Keratinocyte (primary cell): Measurements from ENCODE around the gene BRF1. TPM values are rescaled to one million over a fixed set of nuclear protein-coding genes. Genes with fewer than 3 reads are reported as not detected.

Experiments
- DNase-seq: peaks from one replicate; pipeline ENCODE4 v3.0.0-alpha.2; 2011; ENCODE audit warnings: low read depth, missing footprints, low spot score
- FAIRE-seq: peaks from 2 replicates; lab custom pipeline; 2011; peaks lifted over from hg19 to GRCh38; lab: Jason Lieb, UNC
- H2AFZ ChIP-seq: 2 replicates; pipeline ENCODE4 v1.6.0; 2012; ENCODE audit warnings: low read length, control low read depth, inconsistent platforms; ENCODE audit not compliant: control insufficient read depth
- H3K27ac ChIP-seq: 2 replicates; pipeline ENCODE4 v1.5.1; 2011; ENCODE audit warnings: low read length; ENCODE audit not compliant: control insufficient read depth, insufficient read depth
- H3K27me3 ChIP-seq: 3 replicates; pipeline ENCODE4 v1.6.0; 2011; ENCODE audit warnings: low read length; ENCODE audit not compliant: control insufficient read depth, insufficient read depth; ENCODE audit errors: extremely low read depth
- H3K36me3 ChIP-seq, 2 experiments: 2 replicates in 1 of 2; 3 replicates in 1 of 2; pipeline ENCODE4 v1.5.1; 2011; ENCODE audit warnings: low read length in 2 of 2, mild to moderate bottlenecking in 1 of 2; ENCODE audit not compliant: control insufficient read depth in 2 of 2, insufficient read depth in 2 of 2; ENCODE audit errors: extremely low read depth in 1 of 2
- H3K4me1 ChIP-seq: 3 replicates; pipeline ENCODE4 v1.5.1; 2011; ENCODE audit warnings: low read length; ENCODE audit not compliant: control insufficient read depth, insufficient read depth; ENCODE audit errors: extremely low read depth
- H3K4me2 ChIP-seq: 3 replicates; pipeline ENCODE4 v1.6.0; 2011; ENCODE audit warnings: low read depth, low read length; ENCODE audit not compliant: control insufficient read depth, insufficient read depth; ENCODE audit errors: extremely low read depth
- H3K4me3 ChIP-seq, 3 experiments: fragments of 200-600 bp in 1 of 3; sonication (generic) in 1 of 3; 2 replicates in 2 of 3; 3 replicates in 1 of 3; pipeline ENCODE4 v1.5.1; 2011 to 2016; ENCODE audit warnings: low read length in 3 of 3, mild to moderate bottlenecking in 3 of 3, control low read depth in 2 of 3, inconsistent platforms in 1 of 3, low read depth in 1 of 3, mixed read lengths in 1 of 3, mixed run types in 1 of 3, moderate library complexity in 1 of 3; ENCODE audit not compliant: control insufficient read depth in 2 of 3, insufficient read depth in 2 of 3; ENCODE audit errors: extremely low read depth in 1 of 3
- H3K79me2 ChIP-seq: 2 replicates; pipeline ENCODE4 v1.6.0; 2012; ENCODE audit warnings: low read length; ENCODE audit not compliant: control insufficient read depth, insufficient read depth
- H3K9ac ChIP-seq: 3 replicates; pipeline ENCODE4 v1.6.0; 2011; ENCODE audit warnings: low read length; ENCODE audit not compliant: control insufficient read depth, insufficient read depth; ENCODE audit errors: extremely low read depth
- H3K9me1 ChIP-seq: 3 replicates; pipeline ENCODE4 v1.6.0; 2011; ENCODE audit warnings: low read length; ENCODE audit not compliant: control insufficient read depth, insufficient read depth; ENCODE audit errors: extremely low read depth
- H3K9me3 ChIP-seq: 2 replicates; pipeline ENCODE4 v1.5.1; 2012; ENCODE audit warnings: low read depth, low read length; ENCODE audit not compliant: control insufficient read depth
- H4K20me1 ChIP-seq: 3 replicates; pipeline ENCODE4 v1.6.0; 2011; ENCODE audit warnings: low read length; ENCODE audit not compliant: control insufficient read depth, insufficient read depth; ENCODE audit errors: extremely low read depth
- EZH2 ChIP-seq: IDR thresholded peaks from one replicate; pipeline ENCODE4 v1.6.1; 2012; ENCODE audit warnings: inconsistent platforms, mild to moderate bottlenecking, low read length, moderate library complexity
- dilution Hi-C: fragments of 300-500 bp; cut with MboI; formaldehyde crosslinking; loops from one replicate; pipeline ENCODE4 v1.7.0; 2020; ENCODE audit warnings: low sequenced_read_pairs; ENCODE audit not compliant: extremely low pct_ligation_motif_present
- polyA plus RNA-seq, 5 experiments: library from polyadenylated mRNA; depleted of rRNA in 3 of 5; stranded (reverse) in 3 of 5; stranded (forward) in 1 of 5; unstranded in 1 of 5; fragments of >200 nt; gene quantifications; 1 replicate in 1 of 5; 2 replicates in 3 of 5; 3 replicates in 1 of 5; pipeline versions ENCODE4 v1.2.1 to v1.2.3, GENCODE V29; 2011 to 2012; ENCODE audit warnings: missing spikeins in 2 of 5, low read depth in 1 of 5, low replicate concordance in 1 of 5
- TF ChIP-seq, protein P1 (sequence below), 3 experiments: IDR thresholded peaks in 1 of 3; conservative IDR thresholded peaks in 1 of 3; optimal IDR thresholded peaks in 1 of 3; 2 replicates in 2 of 3; 3 replicates in 1 of 3; pipeline versions ENCODE3 to v1.5.1; 2011; ENCODE audit warnings: low read length in 3 of 3, mild to moderate bottlenecking in 3 of 3, moderate library complexity in 2 of 3, control low read depth in 1 of 3, inconsistent platforms in 1 of 3; ENCODE audit not compliant: insufficient read depth in 2 of 3; ENCODE audit errors: extremely low read depth in 1 of 3

The BRF1 gene
- polyA plus RNA-seq, 1 donor (not counting 4 experiments of a cell fraction or from before 2014, with no cell fraction given) = 6.5 TPM

DNA sequence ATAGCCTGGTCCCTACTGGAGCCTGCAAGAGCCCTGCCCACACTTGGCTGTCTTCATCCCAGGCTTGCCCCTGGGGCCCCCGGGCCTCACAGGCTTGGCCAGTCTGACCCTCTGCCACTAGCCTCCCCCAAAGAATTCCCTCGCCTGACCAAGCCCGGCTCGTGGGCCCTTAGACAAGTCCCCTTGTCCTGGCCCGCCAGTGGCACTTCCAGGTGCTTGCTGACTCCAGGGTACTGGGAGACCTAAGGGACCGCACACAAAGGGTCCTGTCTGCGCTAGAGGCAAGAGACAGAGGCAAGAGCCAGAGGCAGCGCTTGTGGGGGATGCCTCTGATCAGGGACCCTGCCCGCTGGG, 47.5 kb downstream of the BRF1 start:
- Histone ChIP-seq H3K4me2 (no peak overlapping the region), H2AFZ (no peak overlapping the region), H3K27ac (no peak overlapping the region), H3K9ac (no peak overlapping the region), H3K79me2 (peaks cover 10% of the 10 kb centered on the region), H4K20me1 (no peaks in the 10 kb centered on the region), H3K9me3 (no peaks in the 10 kb centered on the region), H3K4me3 (no peak overlapping the region), H3K4me1 (no peaks in the 10 kb centered on the region), H3K27me3 (no peaks in the 10 kb centered on the region), H3K9me1 (no peaks in the 10 kb centered on the region), H3K36me3 (peaks cover 16 to 17% of the 10 kb centered on the region in 2 experiments)
- FAIRE-seq = no peak
- no peak for TF ChIP-seq EZH2
- TF ChIP-seq, protein P1, sequence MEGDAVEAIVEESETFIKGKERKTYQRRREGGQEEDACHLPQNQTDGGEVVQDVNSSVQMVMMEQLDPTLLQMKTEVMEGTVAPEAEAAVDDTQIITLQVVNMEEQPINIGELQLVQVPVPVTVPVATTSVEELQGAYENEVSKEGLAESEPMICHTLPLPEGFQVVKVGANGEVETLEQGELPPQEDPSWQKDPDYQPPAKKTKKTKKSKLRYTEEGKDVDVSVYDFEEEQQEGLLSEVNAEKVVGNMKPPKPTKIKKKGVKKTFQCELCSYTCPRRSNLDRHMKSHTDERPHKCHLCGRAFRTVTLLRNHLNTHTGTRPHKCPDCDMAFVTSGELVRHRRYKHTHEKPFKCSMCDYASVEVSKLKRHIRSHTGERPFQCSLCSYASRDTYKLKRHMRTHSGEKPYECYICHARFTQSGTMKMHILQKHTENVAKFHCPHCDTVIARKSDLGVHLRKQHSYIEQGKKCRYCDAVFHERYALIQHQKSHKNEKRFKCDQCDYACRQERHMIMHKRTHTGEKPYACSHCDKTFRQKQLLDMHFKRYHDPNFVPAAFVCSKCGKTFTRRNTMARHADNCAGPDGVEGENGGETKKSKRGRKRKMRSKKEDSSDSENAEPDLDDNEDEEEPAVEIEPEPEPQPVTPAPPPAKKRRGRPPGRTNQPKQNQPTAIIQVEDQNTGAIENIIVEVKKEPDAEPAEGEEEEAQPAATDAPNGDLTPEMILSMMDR (optimal IDR thresholded peaks at IDR 0.05 in 1 of 3, IDR thresholded peaks at IDR 0.05 in 1 of 3, conservative IDR thresholded peaks at IDR 0.05 in 1 of 3; ENCODE audit: extremely low read depth in 1 of 3, insufficient read depth in 2 of 3, low read length in 3 of 3) = no peak
- dilution Hi-C loops = no loop called here
- DNase-seq = no peak

GRCh38 chr14:105252552-105253328, 48.1 kb downstream of the BRF1 start:
- dilution Hi-C loops = no loop called here
- no peak overlapping the region for H3K4me3 ChIP-seq
- FAIRE-seq = no peak
- no peak overlapping the region for H3K4me2 ChIP-seq
- no peaks in the 10 kb centered on the region for H4K20me1 ChIP-seq
- TF ChIP-seq EZH2 = no peak
- TF ChIP-seq, protein P1 (optimal IDR thresholded peaks at IDR 0.05 in 1 of 3, IDR thresholded peaks at IDR 0.05 in 1 of 3, conservative IDR thresholded peaks at IDR 0.05 in 1 of 3; ENCODE audit: extremely low read depth in 1 of 3, insufficient read depth in 2 of 3, low read length in 3 of 3) = no peak
- no peaks in the 10 kb centered on the region for H3K9me1 ChIP-seq
- DNase-seq = no peak
- H3K9me3 ChIP-seq = no peaks in the 10 kb centered on the region
- peaks cover 4% of the 10 kb centered on the region for H3K4me1 ChIP-seq
- no peak overlapping the region for H3K9ac ChIP-seq
- H3K79me2 ChIP-seq = peaks cover 12% of the 10 kb centered on the region
- no peaks in the 10 kb centered on the region for H3K27me3 ChIP-seq
- H3K36me3 ChIP-seq = peaks cover 16 to 17% of the 10 kb centered on the region in 2 experiments
- no peak overlapping the region for H2AFZ ChIP-seq
- no peak overlapping the region for H3K27ac ChIP-seq
